Neural progenitor cell (in vitro differentiated cells): ENCODE measurements around the gene GUCY1B1.

Experiments used
- CTCF ChIP-seq: fragments of 200-600 bp; sonication (generic); IDR thresholded peaks from 2 replicates; pipeline ENCODE4 v1.5.1; 2017; ENCODE audit warnings: antibody characterized with exemption, mild to moderate bottlenecking
- EZH2phosphoT487 ChIP-seq: fragments of 200-600 bp; sonication (generic); IDR thresholded peaks from 2 replicates; pipeline ENCODE4 v1.6.1; 2017; ENCODE audit warnings: antibody characterized with exemption

GRCh38 chr4:155800685-155801343 lies 42.0 kb downstream of the GUCY1B1 start:
- TF ChIP-seq EZH2phosphoT487 (no peak), CTCF (no peak)
